Measurements from ENCODE around the gene TENT4A. TPM values are rescaled to one million over a fixed set of nuclear protein-coding genes. Genes with fewer than 3 reads are reported as not detected.

The TENT4A gene
- total and polyA plus RNA-seq, 10 of the 15 experiments (the other 5 are each of a cell fraction or from before 2014, with no cell fraction given) = 1.4 to 30.6 (median 12.5) TPM

DNA sequence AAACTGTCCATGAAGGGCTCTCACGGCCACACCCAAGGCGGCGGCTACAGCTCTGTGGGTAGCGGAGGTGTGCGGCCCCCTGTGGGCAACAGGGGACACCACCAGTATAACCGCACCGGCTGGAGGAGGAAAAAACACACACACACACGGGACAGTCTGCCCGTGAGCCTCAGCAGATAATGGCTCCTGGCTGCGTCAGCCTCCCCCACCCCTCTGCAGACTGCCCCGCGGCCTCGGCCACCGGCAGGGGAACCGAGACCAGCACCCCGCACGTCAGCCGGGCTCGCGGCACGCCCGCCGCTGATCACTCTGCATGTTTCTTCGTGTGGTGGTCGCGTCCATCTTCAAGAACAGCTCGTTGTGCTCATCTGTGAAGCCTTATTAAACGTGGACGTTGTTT, 41.5 kb downstream of the TENT4A start:
- Histone ChIP-seq H3K36me3 (ENCODE audit: control insufficient read depth in 2 of 2, insufficient read depth in 2 of 2, low read length in 1 of 2) (peaks cover 41 to 48% of the 10 kb centered on the region in 2 experiments), H3K4me1 (ENCODE audit: control insufficient read depth, insufficient read depth, low read length) (no peaks in the 10 kb centered on the region), H3K27ac (ENCODE audit: control insufficient read depth, insufficient read depth) (no peak overlapping the region), H3K4me2 (ENCODE audit: control insufficient read depth, insufficient read depth) (no peak overlapping the region), H3K9me3 (replicated peaks; ENCODE audit: control insufficient read depth, insufficient read depth, low read length) (no peaks in the 10 kb centered on the region), H2AFZ (ENCODE audit: control insufficient read depth, low read depth, low read length) (no peak overlapping the region), H4K20me1 (ENCODE audit: control insufficient read depth, insufficient read depth) (no peaks in the 10 kb centered on the region), H3K27me3 (replicated peaks in 1 of 2; ENCODE audit: control insufficient read depth in 2 of 2, insufficient read depth in 2 of 2, low read length in 1 of 2) (no peaks in the 10 kb centered on the region), H3K9ac (ENCODE audit: control insufficient read depth, insufficient read depth, low read length) (no peak overlapping the region), H3K79me2 (ENCODE audit: control insufficient read depth, insufficient read depth, low read length) (no peaks in the 10 kb centered on the region), H3K4me3 (no peak overlapping the region)
- no peak for DNase-seq (ENCODE audit: low read depth, low spot score)
- FAIRE-seq = no peak
- BruUV-seq (replicated peaks) = no TSS peak
- ATAC-seq = no peak
- 98% methylated on average over 29 of the region's 29 CpGs for WGBS (ENCODE audit: insufficient coverage, insufficient replicate concordance, low lambda C conversion rate, missing lambda C conversion rate)
- RAD21 ChIA-PET (ENCODE audit: unreplicated experiment) = no interaction called here
- TF ChIP-seq PBX3 (IDR thresholded peaks at IDR 0.05; ENCODE audit: insufficient replicate concordance, low read depth, low read length) (no peak), POLR2AphosphoS2 (IDR thresholded peaks at IDR 0.05; ENCODE audit: low read depth, low read length) (no peak), RUNX3 (IDR thresholded peaks at IDR 0.05; ENCODE audit: low read length) (no peak), ZBTB11 (CRISPR knock-in tag; IDR thresholded peaks at IDR 0.05) (no peak), SUPT20H (IDR thresholded peaks at IDR 0.05; ENCODE audit: borderline replicate concordance, control insufficient read depth, low read depth, low read length) (no peak), ZNF217 (IDR thresholded peaks at IDR 0.05) (no peak), CREM (IDR thresholded peaks at IDR 0.05; ENCODE audit: low read depth) (no peak)
- TF ChIP-seq, protein P1, sequence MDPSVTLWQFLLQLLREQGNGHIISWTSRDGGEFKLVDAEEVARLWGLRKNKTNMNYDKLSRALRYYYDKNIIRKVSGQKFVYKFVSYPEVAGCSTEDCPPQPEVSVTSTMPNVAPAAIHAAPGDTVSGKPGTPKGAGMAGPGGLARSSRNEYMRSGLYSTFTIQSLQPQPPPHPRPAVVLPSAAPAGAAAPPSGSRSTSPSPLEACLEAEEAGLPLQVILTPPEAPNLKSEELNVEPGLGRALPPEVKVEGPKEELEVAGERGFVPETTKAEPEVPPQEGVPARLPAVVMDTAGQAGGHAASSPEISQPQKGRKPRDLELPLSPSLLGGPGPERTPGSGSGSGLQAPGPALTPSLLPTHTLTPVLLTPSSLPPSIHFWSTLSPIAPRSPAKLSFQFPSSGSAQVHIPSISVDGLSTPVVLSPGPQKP (IDR thresholded peaks at IDR 0.05; ENCODE audit: low read depth, low read length) = no peak
- TF ChIP-seq, protein P2, sequence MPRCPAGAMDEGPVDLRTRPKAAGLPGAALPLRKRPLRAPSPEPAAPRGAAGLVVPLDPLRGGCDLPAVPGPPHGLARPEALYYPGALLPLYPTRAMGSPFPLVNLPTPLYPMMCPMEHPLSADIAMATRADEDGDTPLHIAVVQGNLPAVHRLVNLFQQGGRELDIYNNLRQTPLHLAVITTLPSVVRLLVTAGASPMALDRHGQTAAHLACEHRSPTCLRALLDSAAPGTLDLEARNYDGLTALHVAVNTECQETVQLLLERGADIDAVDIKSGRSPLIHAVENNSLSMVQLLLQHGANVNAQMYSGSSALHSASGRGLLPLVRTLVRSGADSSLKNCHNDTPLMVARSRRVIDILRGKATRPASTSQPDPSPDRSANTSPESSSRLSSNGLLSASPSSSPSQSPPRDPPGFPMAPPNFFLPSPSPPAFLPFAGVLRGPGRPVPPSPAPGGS (IDR thresholded peaks at IDR 0.05; ENCODE audit: borderline replicate concordance, insufficient read depth, low read depth, low read length, poor library complexity, severe bottlenecking) = no peak
- TF ChIP-seq, protein P3, sequence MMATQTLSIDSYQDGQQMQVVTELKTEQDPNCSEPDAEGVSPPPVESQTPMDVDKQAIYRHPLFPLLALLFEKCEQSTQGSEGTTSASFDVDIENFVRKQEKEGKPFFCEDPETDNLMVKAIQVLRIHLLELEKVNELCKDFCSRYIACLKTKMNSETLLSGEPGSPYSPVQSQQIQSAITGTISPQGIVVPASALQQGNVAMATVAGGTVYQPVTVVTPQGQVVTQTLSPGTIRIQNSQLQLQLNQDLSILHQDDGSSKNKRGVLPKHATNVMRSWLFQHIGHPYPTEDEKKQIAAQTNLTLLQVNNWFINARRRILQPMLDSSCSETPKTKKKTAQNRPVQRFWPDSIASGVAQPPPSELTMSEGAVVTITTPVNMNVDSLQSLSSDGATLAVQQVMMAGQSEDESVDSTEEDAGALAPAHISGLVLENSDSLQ (IDR thresholded peaks at IDR 0.05) = no peak
- intact Hi-C loops (cut with micrococcal nuclease; ENCODE audit: unreplicated experiment) (no loop called here), in situ Hi-C loops (cut with MboI) (no loop called here)
- CTCF ChIA-PET = interaction anchor here (0.8 to 1.6 kb wide), 2 partner anchors 9 to 11 kb away, joined by 3 to 4 read pairs; no protein-coding TSS in a partner anchor
- POLR2A ChIA-PET = no interaction called here
- SMC1A ChIA-PET (ENCODE audit: uncharacterized antibody, unreplicated experiment) = no interaction called here
